Epithelial cell of esophagus (primary cell): ENCODE data around the gene MYOZ2.

ENCODE experiments used
- DNase-seq: peaks from one replicate; pipeline ENCODE4 v3.0.0; 2010; ENCODE audit warnings: low read depth
- H3K4me3 ChIP-seq: 2 replicates; pipeline ENCODE4 v1.5.1; 2011; ENCODE audit warnings: mild to moderate bottlenecking, low read length, control low read depth
- TF ChIP-seq, protein P1 (sequence below): IDR thresholded peaks from 2 replicates; pipeline ENCODE4 v1.5.1; 2011; ENCODE audit warnings: low read depth, mild to moderate bottlenecking, low read length, control low read depth, inconsistent platforms; ENCODE audit not compliant: insufficient read depth; ENCODE audit errors: missing control alignments

MYOZ2 gene

DNA sequence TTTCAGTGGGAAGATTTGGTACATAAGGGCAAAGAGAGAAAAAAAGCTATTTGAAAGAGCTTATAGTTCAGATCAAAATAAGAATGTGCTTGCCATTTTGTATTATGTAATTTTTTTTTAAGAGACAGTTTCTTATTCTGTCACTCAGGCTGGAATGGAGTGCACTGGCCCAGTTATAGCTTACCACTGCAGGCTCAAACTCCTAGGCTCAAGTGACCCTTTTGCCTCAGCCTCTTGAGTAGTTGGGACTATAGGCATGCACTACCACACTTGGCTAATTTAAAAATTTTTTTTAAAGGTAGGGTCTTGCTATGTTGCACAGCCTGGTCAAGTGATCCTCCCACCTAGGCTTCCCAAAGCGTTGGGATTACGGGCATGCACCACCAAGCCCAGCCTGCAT is 54.7 kb downstream of the MYOZ2 start:
- no peak for DNase-seq
- TF ChIP-seq, protein P1, sequence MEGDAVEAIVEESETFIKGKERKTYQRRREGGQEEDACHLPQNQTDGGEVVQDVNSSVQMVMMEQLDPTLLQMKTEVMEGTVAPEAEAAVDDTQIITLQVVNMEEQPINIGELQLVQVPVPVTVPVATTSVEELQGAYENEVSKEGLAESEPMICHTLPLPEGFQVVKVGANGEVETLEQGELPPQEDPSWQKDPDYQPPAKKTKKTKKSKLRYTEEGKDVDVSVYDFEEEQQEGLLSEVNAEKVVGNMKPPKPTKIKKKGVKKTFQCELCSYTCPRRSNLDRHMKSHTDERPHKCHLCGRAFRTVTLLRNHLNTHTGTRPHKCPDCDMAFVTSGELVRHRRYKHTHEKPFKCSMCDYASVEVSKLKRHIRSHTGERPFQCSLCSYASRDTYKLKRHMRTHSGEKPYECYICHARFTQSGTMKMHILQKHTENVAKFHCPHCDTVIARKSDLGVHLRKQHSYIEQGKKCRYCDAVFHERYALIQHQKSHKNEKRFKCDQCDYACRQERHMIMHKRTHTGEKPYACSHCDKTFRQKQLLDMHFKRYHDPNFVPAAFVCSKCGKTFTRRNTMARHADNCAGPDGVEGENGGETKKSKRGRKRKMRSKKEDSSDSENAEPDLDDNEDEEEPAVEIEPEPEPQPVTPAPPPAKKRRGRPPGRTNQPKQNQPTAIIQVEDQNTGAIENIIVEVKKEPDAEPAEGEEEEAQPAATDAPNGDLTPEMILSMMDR = no peak
- no peak overlapping the region for H3K4me3 ChIP-seq

DNA sequence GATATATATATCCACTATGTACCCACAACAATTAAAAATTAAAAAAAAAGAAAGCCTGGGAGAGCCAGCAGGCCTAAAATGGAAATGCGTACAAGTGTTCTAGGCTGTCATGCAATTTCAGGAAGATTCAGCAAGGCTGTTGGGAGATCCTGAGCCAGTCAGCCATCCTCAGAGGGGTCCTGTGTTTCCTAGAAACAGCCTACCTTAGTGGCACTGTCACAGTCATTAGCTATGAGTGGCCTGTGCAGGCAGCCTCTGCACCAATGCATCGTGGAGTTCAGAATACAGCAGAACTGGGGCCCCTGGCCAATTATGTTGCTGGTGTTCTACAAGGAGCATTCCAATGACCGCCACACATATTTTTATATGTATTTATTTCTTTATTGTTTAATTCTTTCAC is 55.9 kb downstream of the MYOZ2 start:
- TF ChIP-seq, protein P1 = no peak
- DNase-seq = no peak
- H3K4me3 ChIP-seq = no peak overlapping the region

DNA sequence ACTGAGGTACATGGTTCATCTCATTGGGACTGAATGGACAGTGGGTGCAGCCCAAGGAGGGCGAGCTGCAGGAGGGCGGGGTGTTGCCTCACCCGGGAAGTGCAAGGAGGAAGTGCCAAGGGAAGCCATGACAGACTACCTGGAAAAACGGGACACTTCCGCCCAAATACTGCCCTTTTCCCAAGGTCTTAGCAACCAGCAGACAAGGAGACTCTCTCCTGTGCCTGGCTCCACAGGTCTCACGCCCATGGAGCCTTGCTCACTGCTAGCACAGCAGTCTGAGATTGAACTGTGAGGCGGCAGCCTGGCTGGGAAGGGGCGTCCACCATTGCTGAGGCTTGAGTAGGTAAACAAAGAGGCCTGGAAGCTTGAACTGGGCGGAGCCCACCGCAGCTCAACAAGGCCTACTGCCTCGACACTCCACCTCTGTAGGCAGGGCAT is 62.2 kb downstream of the MYOZ2 start:
- TF ChIP-seq, protein P1 = no peak
- H3K4me3 ChIP-seq = no peak overlapping the region
- DNase-seq = no peak

DNA sequence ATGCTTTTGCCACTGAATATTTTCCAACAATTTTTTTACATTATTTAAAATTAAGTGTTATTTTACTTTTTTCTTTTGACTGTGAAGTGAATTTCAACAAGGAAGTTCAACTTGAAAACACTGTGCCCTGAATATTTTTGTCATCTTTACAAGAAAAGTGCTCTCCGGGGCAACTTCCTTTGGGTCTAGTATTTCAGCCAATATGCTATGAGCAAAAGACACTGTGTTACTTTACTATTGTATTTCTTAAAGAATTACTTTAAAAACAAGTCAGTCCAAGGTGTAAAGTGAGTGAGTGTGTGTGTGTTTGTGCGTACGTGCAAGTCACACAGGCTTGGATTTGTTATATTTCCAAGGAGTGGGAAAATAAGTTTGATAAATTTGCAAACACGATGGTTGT is 69.3 kb downstream of the MYOZ2 start:
- TF ChIP-seq, protein P1 = no peak
- no peak for DNase-seq
- no peak overlapping the region for H3K4me3 ChIP-seq

DNA sequence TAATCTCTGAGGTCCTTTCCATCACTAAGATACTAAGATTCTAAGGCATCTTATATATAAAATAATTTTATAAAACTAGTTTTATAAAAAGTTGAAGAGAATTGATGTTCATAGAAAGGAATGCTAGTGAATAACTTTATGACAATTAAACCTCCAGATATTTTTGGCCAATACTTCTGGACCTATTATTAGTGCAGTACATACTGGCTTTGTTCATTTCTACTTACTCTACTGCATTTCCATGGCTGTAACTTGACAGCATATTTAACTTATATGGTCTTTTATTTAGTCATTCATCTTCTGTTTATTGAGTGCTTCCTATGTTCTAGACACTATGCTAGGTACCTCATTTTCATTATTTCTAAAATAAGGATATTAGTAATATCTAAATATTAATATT is 70.1 kb downstream of the MYOZ2 start:
- DNase-seq = no peak
- TF ChIP-seq, protein P1 = no peak
- no peak overlapping the region for H3K4me3 ChIP-seq

DNA sequence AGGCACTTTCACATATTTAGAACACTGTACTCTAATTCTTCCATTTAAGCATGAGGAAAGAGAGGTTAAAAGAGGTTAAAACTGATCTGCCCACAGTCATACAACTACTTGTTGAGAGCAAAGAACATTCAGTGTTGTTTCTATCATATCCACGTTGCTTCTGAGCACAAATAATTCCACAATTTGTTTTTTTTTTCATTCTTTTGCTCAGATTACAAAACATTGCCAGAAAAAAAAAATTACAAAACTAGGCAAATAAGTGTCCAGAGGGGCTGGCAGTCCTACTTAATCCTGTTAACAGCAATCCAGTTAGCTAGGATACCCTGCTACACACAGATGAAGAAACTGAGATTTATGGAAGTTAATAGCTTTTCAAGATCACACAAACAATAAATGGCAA is 70.5 kb downstream of the MYOZ2 start:
- TF ChIP-seq, protein P1 = no peak
- no peak overlapping the region for H3K4me3 ChIP-seq
- no peak for DNase-seq

DNA sequence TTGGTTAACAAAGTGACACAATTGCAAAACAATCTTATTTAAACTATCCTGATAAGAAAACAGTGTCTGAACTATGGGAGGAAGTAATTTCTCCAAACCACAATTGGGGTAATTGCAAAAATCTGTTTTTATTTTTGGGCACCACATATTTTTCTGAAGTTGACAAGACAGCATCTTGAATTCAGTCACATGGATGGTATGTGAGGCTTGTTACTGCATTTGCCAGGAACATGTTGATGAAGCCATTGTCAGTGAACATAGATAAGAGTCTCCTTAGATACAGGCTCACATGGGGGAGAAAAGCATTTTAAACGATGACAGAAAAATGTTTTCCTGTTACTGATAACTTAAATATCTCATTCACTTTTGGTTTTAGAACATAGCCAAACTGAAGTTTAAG is 71.4 kb downstream of the MYOZ2 start:
- no peak overlapping the region for H3K4me3 ChIP-seq
- TF ChIP-seq, protein P1 = no peak
- DNase-seq = no peak
